Left renal cortex interstitium (tissue), 4 donors: ENCODE data around the gene RTN1. TPM values are rescaled to one million over a fixed set of nuclear protein-coding genes. Genes with fewer than 3 reads are reported as not detected.

Experiments used
- DNase-seq, 4 donors: peaks; one replicate each; pipeline ENCODE4 v3.0.0-alpha.2; 2013; ENCODE audit warnings: low read depth in 4 of 4, low spot score in 2 of 4, missing footprints in 1 of 4
- polyA plus RNA-seq, 4 donors: library from polyadenylated mRNA; unstranded; fragments of 120-200 nt; gene quantifications; one replicate each; pipeline ENCODE4 v1.2.1, GENCODE V29; 2013; ENCODE audit not compliant: insufficient read length in 4 of 4

RTN1 gene
- polyA plus RNA-seq, 4 donors, result 3.3 to 5.3 (median 3.9) TPM

DNA sequence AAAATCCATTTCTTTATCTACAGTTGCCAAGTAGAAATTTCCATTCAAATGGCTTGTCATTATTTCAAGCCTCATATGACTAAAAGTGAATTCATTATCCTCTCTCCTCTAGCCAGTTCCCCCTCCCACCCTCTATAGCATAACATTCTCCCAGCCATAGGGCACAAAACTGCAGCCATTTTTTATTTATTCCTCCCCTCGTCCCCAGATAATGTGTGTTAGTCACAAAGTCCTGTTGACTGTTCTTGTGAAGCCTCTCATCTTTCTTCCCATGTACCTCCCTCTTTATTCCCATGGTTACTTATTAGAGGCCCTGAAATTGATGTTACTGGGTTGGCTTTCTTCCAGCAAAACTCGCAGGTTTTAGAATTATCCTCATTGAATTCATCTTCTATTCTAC lies 13.2 kb downstream of the RTN1 start:
- DNase-seq, result no peak

DNA sequence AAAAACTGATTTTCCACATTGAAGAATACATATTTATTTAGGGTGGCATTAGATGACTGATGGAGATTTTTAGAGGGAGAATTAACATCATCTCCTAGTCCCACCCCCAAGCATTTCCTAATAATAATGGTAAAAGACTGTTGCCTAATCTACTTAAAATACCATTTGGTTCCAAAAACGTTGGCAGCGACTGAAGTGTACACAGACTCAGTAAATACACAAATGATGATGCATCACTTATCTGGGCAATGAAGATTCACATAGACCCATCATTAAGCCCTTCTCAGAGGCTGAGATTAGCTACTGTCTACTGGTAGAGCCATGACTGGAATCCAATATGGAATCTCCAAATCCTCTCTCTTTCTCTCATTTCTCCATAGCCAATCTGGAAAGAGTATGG lies 18.2 kb downstream of the RTN1 start:
- DNase-seq, result no peak

DNA sequence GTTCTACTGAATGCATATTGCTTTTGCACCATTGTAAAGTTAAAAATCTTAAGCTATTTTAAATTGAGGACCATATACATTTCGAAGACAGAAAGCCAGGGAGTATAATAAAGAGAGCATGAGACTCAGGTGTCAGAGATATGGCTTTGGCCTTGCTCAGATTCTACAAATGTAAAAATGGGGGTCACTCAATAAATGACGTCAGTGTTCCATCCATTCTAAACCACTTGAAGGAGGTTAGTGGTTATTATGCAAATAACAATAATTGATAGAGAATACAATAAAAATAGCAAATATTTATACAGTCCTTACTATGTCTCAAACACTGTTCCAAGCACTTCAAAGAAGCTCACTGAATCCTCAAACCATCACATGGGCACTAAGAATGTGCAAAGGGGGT lies 20.1 kb downstream of the RTN1 start:
- DNase-seq, result no peak

DNA sequence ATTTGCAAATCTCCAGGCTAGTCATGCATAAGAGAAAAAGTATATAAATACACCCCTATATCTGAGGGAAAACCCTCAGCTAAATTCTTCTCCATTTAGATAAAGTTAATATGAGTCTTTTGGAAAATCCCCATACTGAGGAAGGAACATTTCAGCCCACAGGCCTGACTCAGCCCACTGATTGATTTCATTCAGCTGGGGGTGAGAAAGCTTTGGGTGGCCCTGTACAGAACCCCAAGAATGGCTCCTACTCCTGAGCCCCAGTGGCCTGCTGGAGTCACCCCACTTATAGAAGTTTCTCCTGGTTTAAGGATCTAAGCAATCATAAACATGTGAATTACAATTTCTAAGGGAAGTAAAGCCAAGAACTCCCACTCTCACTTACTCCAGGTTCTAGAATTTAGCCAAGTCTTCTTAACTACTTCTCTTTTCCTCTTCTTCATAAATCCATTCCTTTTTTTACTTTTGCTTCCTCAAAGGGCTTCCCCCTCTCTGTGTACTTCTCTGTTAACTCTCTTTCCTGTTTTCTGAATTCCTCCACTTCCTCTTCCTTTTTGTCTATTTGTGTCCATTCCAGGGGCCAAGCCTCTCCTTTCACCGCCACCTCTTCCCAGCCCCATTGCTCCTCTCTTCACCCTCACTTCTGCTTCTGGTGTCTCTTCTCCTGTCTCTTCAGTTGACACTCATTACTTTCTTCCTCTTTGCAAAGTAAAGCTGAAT lies 21.0 kb downstream of the RTN1 start:
- DNase-seq, result no peak

DNA sequence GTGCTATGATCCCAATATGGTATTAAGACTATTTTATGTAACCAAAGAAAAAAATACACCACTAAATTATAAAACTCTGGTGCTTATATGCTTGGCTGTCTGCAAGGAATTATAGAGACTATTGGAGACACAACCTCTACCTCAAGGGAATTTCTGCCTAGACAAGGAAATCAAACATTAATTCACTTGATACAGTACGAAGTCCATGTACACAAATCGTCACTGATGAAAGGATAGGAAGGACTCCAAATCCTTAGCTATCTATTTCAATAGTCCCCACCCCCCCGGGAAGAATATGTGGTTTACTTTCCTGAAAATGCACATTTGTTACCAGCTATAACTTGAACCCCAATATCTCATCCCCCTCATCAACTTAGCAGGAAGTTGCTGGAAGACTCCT lies 21.9 kb downstream of the RTN1 start:
- DNase-seq, result no peak

DNA sequence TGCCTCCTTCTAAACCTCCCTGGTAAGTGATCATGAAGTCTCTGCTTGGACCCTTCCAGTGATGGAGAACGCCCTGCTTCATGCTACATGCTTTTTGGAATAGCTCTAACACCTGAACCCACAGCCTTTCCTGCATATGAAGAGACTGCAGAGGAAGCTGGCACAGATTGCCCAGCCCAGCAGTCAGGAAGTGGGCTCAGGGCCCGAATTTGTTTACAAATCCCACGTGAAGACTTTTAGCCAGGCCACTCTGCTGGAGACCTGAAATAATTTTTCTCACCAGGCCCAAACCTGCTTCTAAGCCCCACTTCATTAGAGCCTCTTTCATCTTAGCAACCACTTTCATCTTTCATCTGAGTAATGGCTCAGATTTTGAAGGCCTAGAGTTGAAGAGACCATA lies 22.9 kb downstream of the RTN1 start:
- no peak for DNase-seq

DNA sequence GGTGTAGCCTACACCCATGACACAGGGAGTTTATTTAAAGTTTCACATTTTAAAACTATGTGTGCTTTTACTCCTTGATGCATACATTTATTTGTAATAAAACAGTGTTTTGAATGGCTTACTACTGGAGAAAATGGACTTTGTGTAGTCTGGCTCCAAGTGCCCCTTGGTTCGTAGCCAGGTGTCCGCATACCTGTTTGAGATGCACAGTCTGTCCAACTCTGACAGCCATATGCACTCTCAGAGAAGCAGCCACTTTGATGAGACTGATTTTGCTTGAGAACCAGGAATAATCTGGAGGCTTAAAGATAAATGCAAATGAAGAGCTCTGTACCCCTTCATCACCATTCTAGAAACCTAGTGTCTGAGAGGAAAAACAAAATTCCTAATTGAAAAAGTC lies 24.0 kb downstream of the RTN1 start:
- DNase-seq, result no peak

DNA sequence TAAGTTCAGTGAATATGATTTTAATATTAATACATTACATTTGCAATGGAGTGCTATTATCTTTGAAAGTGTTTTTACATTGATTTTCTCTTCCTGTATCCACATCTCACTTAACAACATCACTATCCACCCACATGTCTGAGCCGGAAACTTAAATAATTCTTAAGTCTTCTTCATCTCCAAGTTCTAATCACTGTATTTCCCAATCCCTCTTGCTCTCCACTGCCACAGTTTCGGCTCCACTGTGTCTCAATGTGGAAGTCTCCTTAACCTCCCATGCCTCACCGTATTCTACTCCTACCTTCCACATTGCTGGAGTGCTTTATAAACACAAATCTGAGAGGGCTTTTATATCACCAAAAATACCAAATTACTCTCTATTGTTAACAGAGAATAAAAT lies 25.3 kb downstream of the RTN1 start:
- no peak for DNase-seq

DNA sequence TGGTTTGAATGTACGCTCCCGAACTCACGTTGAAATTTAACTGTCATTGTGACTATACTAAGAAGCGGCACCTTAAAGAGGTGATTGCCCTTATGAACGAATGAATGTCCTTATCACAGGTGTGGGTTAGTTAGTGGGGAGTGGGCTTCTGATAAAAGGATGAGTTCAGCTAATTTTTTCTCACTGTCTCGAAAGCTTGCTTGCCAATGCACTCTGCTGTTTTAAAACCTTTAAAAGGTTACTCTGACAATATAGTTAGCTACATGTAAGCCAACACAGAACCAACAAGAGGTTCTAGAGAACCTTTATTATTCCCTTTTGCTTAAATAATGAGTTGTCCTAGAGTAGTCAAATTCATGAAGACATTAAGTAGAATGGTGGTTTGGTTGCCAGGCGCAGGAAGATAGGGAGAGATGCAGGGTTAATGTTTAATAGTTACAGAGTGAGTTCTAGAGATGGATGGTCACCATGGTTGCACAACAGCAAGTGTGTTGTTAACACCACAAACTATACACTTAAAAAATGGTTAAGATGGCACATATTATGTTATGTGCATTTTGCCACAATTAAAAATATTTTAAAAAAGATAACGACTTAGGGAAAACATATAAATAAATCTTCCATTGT lies 26.3 kb downstream of the RTN1 start:
- DNase-seq, result no peak

DNA sequence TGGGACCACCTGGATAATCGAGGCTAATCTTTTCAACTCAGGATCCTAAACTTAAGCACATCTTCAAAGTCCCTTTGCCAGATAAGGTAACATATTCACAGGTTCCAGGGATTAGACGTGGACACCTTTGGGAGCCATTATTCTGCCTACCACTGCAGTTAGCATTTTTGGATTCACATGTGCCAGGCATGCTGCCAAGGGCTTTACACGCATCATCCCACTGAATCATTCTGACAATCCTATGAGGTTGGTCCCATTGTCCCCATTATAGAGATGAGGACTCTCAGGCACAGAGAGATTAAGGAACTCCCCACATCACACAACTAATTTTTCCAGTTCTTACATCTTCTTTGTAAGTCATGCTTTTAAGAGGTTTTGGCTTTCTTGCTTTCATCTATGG lies 34.5 kb downstream of the RTN1 start:
- no peak for DNase-seq

DNA sequence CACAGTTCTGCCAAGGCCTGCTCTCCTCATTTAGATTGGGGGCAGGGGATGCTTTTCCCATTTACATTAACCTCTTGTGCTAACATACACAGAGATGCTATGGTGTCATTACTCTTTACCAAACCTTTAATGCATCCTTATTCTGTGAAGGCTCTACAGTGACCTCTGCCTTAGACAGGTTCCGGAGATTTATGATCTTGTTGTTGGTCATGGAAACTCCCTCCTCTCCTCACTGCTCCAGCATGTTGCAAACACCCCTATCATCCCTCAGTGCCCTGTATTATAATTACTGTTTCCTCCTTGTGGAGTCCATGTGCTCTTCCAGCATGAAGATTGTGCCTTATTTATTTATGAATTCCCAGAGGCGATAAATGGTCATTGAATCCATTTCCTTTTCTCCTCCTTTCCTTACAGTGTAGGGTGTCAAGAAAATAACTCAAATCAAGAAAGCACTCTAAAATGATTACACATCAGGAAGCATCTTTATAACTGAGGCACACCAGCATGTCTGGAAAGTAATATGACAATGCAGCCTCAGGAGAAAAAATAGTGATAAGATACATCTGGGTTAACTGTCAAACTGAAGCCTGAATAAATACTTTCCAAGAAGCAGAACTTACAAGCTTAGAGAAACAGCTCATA lies 37.8 kb downstream of the RTN1 start:
- peak in 1 of 4 donors; percentile 31 for DNase-seq

DNA sequence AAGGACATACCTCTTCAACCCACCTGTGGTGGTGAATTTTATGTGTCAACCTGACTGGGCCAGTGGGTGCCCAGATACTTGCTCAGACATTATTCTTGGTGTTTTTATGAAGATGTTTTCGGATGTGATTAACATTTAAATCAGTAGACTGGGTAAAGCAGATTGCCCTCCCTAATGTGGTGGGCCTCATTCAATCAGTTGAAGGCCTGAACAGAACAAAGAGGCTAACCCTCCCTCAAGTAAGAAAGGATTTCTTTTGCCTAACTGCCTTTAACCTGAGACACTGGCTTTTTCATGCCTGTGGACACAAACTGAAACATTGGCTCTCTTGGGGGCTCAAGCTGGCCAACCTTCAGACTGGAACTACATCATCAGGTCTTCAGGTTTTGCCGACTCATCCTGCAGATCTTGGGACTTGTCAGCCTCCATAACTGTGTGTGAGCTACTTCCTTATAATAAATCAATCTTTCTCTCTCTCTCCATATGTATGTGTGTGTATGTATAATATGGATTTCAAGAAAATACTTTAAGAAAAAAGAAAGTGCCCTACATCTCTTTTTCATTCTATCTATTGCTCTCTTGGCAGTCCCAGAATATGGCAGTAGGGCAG lies 39.4 kb downstream of the RTN1 start:
- no peak for DNase-seq

DNA sequence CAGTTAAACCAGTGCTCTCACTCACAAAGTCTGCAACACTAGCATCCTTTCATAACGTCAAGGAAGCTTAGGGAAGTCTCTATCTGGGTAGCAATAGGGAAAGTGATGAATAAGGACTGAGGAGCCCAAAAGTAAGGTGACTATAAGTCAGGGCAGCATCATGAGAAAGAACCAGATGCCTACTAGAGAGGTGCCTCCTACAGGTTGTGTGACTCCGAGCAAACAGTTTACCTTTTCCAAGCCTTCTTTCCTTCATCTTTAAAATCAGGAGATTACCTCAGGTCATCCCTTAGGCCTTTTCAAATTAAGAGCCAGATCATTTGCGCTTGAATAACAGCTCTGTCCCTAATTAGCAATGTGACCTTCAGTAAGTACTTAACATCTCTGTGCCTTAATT lies 40.2 kb downstream of the RTN1 start:
- DNase-seq, result no peak

DNA sequence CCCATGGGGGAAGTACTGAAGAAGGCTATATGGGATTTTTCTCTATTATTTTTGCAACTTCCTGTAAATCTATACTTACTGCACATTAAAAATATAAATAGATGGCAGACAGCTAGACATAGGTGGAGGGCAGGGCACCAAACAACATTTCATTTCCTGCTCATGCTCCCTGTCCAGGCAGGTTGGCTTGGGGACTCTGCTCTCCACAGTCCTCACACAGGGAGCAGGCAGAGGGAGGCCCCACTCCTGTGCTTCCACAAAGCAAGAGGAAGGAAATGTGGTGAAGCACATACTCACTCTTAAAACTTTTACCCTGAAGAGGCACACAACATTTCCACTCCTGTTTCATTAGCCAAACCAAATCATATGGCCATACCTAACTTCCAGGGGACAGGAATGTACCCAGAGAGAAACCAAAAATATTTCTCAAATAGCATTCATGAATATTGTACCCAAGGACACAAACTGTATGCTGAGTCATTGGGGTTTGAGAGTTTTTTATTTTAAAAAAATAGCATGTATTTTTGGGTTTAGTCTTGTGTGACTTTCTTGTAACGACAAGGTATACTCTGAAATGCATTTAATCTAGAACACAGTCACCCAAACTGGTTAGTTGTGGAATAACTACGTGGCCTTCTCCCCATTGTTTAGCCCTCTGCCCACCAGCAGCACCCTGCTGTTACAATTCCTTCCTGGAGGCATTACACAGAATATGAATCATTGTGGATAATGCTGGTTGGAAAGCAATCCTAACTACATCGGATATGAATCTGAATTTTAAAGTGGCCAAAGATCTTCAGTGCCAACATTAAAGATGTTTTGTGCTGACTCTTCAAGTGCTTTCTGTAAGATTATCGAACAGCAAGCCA lies 40.9 kb downstream of the RTN1 start:
- no peak for DNase-seq

DNA sequence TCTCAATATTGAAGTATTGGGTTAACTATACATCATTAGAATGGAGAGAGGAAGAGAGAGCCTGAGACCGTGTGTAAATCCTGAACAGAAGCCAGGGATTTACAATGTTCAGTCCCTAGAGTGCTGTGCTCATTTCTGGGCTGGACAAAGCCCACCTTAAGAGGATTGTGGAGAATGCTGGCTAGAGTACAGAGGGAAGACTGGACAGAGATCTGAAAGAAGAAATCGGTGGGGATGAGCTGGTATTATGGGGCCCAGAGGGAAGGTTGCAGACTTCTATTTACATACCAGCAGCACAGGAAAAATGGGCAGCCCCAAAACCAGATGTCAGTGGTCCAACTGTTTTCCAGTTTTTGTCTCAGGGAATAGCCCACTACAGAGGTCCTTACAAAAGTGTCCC lies 42.3 kb downstream of the RTN1 start:
- DNase-seq, result no peak

DNA sequence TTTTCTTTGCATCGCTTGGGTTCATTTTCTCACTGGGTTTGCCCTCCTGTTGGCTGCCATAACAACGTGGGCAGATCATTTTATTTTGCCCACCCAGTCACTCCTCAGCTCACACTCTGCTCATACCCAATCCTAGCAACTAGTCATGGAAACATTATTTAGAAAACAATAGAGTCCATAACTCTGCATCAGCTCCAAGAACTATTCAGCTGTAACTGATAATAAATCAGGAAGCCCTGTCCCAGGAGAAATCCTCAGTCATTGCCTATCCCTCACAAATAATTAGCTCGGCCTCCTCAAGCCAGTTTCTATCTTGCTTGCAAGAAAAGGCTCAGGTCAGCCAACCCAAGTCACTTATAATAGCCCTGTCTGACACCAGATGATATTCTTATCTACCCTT lies 43.2 kb downstream of the RTN1 start:
- DNase-seq, result no peak

DNA sequence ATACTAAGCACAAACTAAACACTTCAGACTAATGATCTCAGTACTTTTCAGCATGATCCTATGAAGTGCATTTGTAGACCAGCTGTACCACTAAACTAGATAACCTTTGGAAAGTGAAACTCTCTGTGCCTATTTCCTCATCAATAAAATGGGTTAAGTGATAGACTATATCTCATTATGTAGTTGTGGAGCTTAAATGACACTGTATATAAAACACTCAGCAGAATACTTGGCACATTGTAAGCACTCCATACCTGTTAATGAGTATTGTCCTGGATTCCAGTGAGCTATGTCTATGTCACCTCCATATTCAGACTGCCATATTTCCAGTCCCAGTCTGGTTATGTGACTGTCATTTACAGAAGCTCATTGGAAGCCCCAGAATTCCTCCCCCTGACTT lies 44.4 kb downstream of the RTN1 start:
- no peak for DNase-seq

DNA sequence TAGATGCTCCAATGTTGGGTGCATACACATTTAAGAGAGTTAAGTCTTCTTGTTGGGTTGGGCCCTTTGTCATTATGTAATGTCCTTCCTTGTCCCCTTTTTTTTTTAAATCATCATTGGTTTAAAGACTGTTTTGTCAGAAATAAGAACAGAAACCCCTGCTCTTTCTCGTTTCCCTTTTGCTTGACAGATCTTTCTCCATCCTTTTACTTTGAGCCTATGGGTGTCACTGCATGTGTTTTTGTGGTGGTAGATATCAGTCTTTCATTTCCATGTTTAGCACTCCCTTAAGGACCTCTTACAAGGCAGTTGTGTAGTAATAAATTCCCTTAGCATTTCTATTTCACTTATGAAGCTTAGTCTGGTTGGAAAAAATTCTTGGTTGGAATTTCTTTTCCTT lies 47.4 kb downstream of the RTN1 start:
- DNase-seq, result no peak

DNA sequence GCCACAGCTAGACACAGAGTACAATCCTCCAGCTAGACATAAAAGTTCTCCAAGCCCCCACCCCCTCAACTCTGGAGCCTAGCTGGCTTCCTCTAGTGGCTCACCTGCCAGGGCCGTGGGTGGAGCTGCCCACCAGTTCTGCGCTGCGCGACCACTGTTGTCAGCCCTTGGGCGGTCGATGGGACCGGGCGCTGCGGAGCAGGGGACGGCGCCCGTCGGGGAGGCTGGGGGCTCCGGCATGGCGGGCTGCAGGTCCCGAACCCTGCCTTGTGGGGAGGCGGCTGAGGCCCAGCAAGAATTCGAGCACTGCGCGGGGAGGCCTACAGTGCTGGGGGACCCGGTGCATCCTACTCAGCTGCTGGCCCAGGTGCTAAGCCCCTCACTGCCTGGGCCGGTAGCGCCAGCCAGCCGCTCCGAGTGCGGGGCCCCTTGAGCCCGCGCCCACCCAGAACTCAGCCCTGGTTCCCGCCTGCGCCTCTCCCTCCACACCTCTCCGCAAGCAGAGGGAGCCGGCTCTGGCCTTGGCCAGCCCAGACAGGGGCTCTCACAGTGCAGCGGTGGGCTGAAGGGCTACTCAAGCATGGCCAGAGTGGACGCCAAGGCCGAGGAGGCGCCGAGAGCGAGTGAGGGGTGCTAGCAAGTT lies 51.0 kb downstream of the RTN1 start:
- no peak for DNase-seq

DNA sequence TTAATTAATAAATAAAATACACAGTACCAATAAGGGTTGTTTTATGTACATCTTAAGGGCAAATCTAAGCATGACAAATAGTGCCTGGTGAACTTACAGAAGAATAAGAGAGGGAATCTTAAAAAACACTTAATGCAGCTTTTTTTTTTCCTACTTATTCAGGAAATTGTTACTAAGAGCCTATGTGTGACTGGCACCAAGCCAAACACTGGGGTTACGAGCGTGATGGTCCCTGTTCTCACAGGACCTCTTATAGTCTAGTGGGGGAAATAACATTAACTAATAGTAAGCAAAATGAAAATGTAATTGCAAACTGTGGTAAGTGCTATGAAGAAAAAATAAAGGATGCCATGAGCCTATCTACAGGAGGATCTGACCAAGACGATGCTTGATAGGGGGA lies 53.6 kb downstream of the RTN1 start:
- no peak for DNase-seq
